ENCODE results near the gene CLTCL1. TPM values are rescaled to one million over a fixed set of nuclear protein-coding genes. Genes with fewer than 3 reads are reported as not detected.

CLTCL1 gene
- total RNA-seq, 1 experiment from 2014 or later, result 7.1 TPM

DNA sequence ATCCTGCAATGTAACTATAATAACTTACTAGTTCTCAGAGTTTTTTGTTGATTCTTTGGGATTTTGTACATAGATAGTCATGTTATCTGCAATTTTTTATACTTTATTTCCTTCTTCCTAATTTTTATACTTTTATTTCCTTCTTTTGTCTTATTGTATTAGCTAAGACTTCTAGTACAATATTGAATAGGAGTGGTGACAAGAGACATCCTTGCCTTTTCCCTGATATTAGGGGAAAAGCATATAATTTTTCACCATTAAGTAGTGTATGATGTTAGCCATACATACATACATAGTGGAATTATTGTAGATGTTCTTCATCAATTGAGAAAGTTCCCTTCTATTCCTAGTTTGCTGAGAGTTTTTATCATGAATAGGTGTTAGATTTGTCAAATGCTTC, 27.8 kb upstream of the CLTCL1 start (continued):
- TF ChIP-seq SIN3A (IDR thresholded peaks at IDR 0.05; ENCODE audit: low read depth) (no peak), FOSL1 (IDR thresholded peaks at IDR 0.05; ENCODE audit: low read depth) (no peak), CEBPB (IDR thresholded peaks at IDR 0.05; ENCODE audit: low read depth) (no peak), CBX3 (IDR thresholded peaks at IDR 0.05; ENCODE audit: low read depth) (no peak), EGR1 (IDR thresholded peaks at IDR 0.05; ENCODE audit: low read depth) (no peak), SRF (IDR thresholded peaks at IDR 0.05; ENCODE audit: low read depth) (no peak)
- TF ChIP-seq, protein P1, sequence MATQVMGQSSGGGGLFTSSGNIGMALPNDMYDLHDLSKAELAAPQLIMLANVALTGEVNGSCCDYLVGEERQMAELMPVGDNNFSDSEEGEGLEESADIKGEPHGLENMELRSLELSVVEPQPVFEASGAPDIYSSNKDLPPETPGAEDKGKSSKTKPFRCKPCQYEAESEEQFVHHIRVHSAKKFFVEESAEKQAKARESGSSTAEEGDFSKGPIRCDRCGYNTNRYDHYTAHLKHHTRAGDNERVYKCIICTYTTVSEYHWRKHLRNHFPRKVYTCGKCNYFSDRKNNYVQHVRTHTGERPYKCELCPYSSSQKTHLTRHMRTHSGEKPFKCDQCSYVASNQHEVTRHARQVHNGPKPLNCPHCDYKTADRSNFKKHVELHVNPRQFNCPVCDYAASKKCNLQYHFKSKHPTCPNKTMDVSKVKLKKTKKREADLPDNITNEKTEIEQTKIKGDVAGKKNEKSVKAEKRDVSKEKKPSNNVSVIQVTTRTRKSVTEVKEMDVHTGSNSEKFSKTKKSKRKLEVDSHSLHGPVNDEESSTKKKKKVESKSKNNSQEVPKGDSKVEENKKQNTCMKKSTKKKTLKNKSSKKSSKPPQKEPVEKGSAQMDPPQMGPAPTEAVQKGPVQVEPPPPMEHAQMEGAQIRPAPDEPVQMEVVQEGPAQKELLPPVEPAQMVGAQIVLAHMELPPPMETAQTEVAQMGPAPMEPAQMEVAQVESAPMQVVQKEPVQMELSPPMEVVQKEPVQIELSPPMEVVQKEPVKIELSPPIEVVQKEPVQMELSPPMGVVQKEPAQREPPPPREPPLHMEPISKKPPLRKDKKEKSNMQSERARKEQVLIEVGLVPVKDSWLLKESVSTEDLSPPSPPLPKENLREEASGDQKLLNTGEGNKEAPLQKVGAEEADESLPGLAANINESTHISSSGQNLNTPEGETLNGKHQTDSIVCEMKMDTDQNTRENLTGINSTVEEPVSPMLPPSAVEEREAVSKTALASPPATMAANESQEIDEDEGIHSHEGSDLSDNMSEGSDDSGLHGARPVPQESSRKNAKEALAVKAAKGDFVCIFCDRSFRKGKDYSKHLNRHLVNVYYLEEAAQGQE (IDR thresholded peaks at IDR 0.05; ENCODE audit: low read depth), result no peak

- H3K27ac ChIP-seq (ENCODE audit: low read depth, low read length), result no peak overlapping the region
- CTCF ChIA-PET, result no interaction called here
- no TSS peak for BruUV-seq (replicated peaks)
Observed at GRCh38 chr22:19317865-19318264, 26.3 kb upstream of the CLTCL1 start.

More at GRCh38 chr22:19317865-19318264, 26.3 kb upstream of the CLTCL1 start:
- Histone ChIP-seq H4K20me1 (ENCODE audit: insufficient read depth) (no peaks in the 10 kb centered on the region), H3K27me3 (ENCODE audit: insufficient read depth, low read length) (no peaks in the 10 kb centered on the region), H3K9me3 (ENCODE audit: control insufficient read depth in 1 of 2, insufficient read depth in 1 of 2, low read depth in 1 of 2, low read length in 2 of 2) (peaks cover 0 to 12% of the 10 kb centered on the region in 2 experiments; a peak in 1 of 4 replicates), H3K4me1 (ENCODE audit: control insufficient read depth in 1 of 2, insufficient read depth in 2 of 2, low read length in 2 of 2) (no peaks in the 10 kb centered on the region), H3K79me2 (ENCODE audit: insufficient read depth, low read length) (no peaks in the 10 kb centered on the region), H3K4me2 (ENCODE audit: low read length) (no peak overlapping the region), H3K9me2 (ENCODE audit: insufficient read depth) (no peaks in the 10 kb centered on the region), H3K9ac (ENCODE audit: low read length) (no peak overlapping the region), H3K4me3 (replicated peaks in 1 of 2; ENCODE audit: low read depth in 1 of 2, low read length in 2 of 2) (no peak overlapping the region), H3K36me3 (ENCODE audit: control insufficient read depth in 1 of 2, insufficient read depth in 2 of 2, low read length in 2 of 2) (no peaks in the 10 kb centered on the region), H2AFZ (ENCODE audit: low read depth, low read length, poor library complexity, severe bottlenecking) (no peak overlapping the region)
- ChIA-PET RAD21 (ENCODE audit: low non-redundant PET in 1 of 2, low total read pairs in 2 of 2, uncharacterized antibody in 2 of 2, unreplicated experiment in 2 of 2) (no interaction called here), POLR2A (no interaction called here)
- DNase-seq (ENCODE audit: low read depth, low spot score), result no peak
- intact Hi-C loops (cut with micrococcal nuclease), result no loop called here
- ATAC-seq, result no peak
- TF ChIP-seq ZNF274 (IDR thresholded peaks at IDR 0.05; ENCODE audit: low read depth, low read length) (no peak), SIN3A (IDR thresholded peaks at IDR 0.05; ENCODE audit: low read depth) (no peak), CBX3 (IDR thresholded peaks at IDR 0.05; ENCODE audit: low read depth) (no peak), POLR2AphosphoS5 (IDR thresholded peaks at IDR 0.05; ENCODE audit: low read depth, low read length) (no peak), CTCF (IDR thresholded peaks at IDR 0.05 in 2 of 3, conservative IDR thresholded peaks at IDR 0.05 in 1 of 3; ENCODE audit: borderline replicate concordance in 1 of 3, insufficient read depth in 1 of 3, low read depth in 2 of 3, low read length in 2 of 3) (no peak), FOSL1 (IDR thresholded peaks at IDR 0.05; ENCODE audit: low read depth) (no peak), ATF3 (IDR thresholded peaks at IDR 0.05) (no peak)
- TF ChIP-seq, protein P1 (IDR thresholded peaks at IDR 0.05; ENCODE audit: low read depth), result no peak
